ENCODE measurements around the gene PPP2R2D. TPM values are rescaled to one million over a fixed set of nuclear protein-coding genes. Genes with fewer than 3 reads are reported as not detected.

The PPP2R2D gene
- total RNA-seq, 2 experiments from 2014 or later = 31.6 to 32.3 TPM

GRCh38 chr10:131930150-131930549, 29.3 kb downstream of the PPP2R2D start:
- Mint-ChIP-seq H3K27ac (no peak overlapping the region), H3K27me3 (no peaks in the 10 kb centered on the region), H3K36me3 (ENCODE audit: low read depth) (peaks cover 40% of the 10 kb centered on the region), H3K4me3 (no peak overlapping the region), H3K4me1 (ENCODE audit: low read depth) (peaks cover 85% of the 10 kb centered on the region), H3K9me3 (peaks cover 5% of the 10 kb centered on the region)
- no peak for DNase-seq
- intact Hi-C loops (cut with micrococcal nuclease) = no loop called here
- no peak for ATAC-seq
- CTCF ChIA-PET = no interaction called here
- POLR2A ChIA-PET = no interaction called here
- TF ChIP-seq CTCF (IDR thresholded peaks at IDR 0.05) = no peak

- no peak for DNase-seq
- Mint-ChIP-seq H3K36me3 (ENCODE audit: low read depth) (peaks cover 34% of the 10 kb centered on the region), H3K27me3 (no peaks in the 10 kb centered on the region), H3K9me3 (no peaks in the 10 kb centered on the region), H3K4me3 (no peak overlapping the region), H3K4me1 (ENCODE audit: low read depth) (peaks cover 82% of the 10 kb centered on the region), H3K27ac (peak overlapping the region; percentile 5)
- ATAC-seq = no peak
- ChIA-PET CTCF (no interaction called here), POLR2A (interaction anchor here (1.2 kb wide), 1 partner anchor 50 kb away, joined by 3 read pairs; no protein-coding TSS in a partner anchor)
- TF ChIP-seq CTCF (IDR thresholded peaks at IDR 0.05) = no peak
- intact Hi-C loops (cut with micrococcal nuclease) = no loop called here
These were observed 29.9 kb downstream of the PPP2R2D start for GRCh38 chr10:131930586-131931330.

- peaks cover 23% of the 10 kb centered on the region for H3K36me3 Mint-ChIP-seq (ENCODE audit: low read depth)
- POLR2A ChIA-PET = interaction anchor here (1.2 kb wide), 1 partner anchor 49 kb away, joined by 3 read pairs; no protein-coding TSS in a partner anchor
- H3K4me1 Mint-ChIP-seq (ENCODE audit: low read depth) = peaks cover 74% of the 10 kb centered on the region
- ATAC-seq (no peak), DNase-seq (no peak)
- intact Hi-C loops (cut with micrococcal nuclease) = no loop called here
- H3K4me3 Mint-ChIP-seq = no peak overlapping the region
- no peaks in the 10 kb centered on the region for H3K27me3 Mint-ChIP-seq
- CTCF ChIA-PET = interaction anchor here (1.1 to 2.0 kb wide), 2 partner anchors 46 to 91 kb away, joined by 4 to 10 read pairs; no protein-coding TSS in a partner anchor
- H3K9me3 Mint-ChIP-seq = no peaks in the 10 kb centered on the region
- H3K27ac Mint-ChIP-seq = no peak overlapping the region
- no peak for TF ChIP-seq CTCF (IDR thresholded peaks at IDR 0.05)
These were observed 31.2 kb downstream of the PPP2R2D start for GRCh38 chr10:131931981-131932380.

GRCh38 chr10:131933016-131933695, 32.3 kb downstream of the PPP2R2D start:
- ChIA-PET POLR2A (no interaction called here), CTCF (interaction anchor here (1.0 to 2.0 kb wide), 3 partner anchors 34 to 90 kb away, joined by 3 to 10 read pairs (median 4); no protein-coding TSS in a partner anchor)
- Mint-ChIP-seq H3K27me3 (no peaks in the 10 kb centered on the region), H3K27ac (no peak overlapping the region), H3K4me3 (no peak overlapping the region), H3K9me3 (no peaks in the 10 kb centered on the region), H3K36me3 (ENCODE audit: low read depth) (peaks cover 22% of the 10 kb centered on the region), H3K4me1 (ENCODE audit: low read depth) (peaks cover 63% of the 10 kb centered on the region)
- no peak for DNase-seq
- intact Hi-C loops (cut with micrococcal nuclease) = no loop called here
- no peak for ATAC-seq
- TF ChIP-seq CTCF (IDR thresholded peaks at IDR 0.05) = no peak

GRCh38 chr10:131933696-131934086, 32.9 kb downstream of the PPP2R2D start:
- no peak for TF ChIP-seq CTCF (IDR thresholded peaks at IDR 0.05)
- no peak for DNase-seq
- ATAC-seq = no peak
- Mint-ChIP-seq H3K27me3 (no peaks in the 10 kb centered on the region), H3K9me3 (no peaks in the 10 kb centered on the region), H3K4me3 (no peak overlapping the region), H3K36me3 (ENCODE audit: low read depth) (peaks cover 24% of the 10 kb centered on the region), H3K4me1 (ENCODE audit: low read depth) (peaks cover 57% of the 10 kb centered on the region), H3K27ac (no peak overlapping the region)
- ChIA-PET POLR2A (no interaction called here), CTCF (interaction anchor here (1.0 kb wide), 1 partner anchor 34 kb away, joined by 3 read pairs; no protein-coding TSS in a partner anchor)
- intact Hi-C loops (cut with micrococcal nuclease) = no loop called here

Data from activated CD8-positive, alpha-beta T cell treated with anti-CD3 and anti-CD28 coated beads for 36 hours (primary cell).